GM18508 (cell line): ENCODE results near the gene RTP5.
"Not testable (repeated sequence)": the region's sequence is repeated elsewhere in the genome, so short reads cannot be mapped to it uniquely, and the experiment has no call there.

ENCODE experiments used
- ATAC-seq: cut with Tn5 transposase; IDR thresholded peaks from one replicate; pipeline ENCODE4 v1.9.1; 2021; ENCODE audit warnings: moderate number of reproducible peaks; ENCODE audit not compliant: insufficient read depth, unreplicated experiment

The RTP5 gene

GRCh38 chr2:241898463-241899270 is 29.1 kb downstream of the RTP5 start:
- no peak for ATAC-seq

DNA sequence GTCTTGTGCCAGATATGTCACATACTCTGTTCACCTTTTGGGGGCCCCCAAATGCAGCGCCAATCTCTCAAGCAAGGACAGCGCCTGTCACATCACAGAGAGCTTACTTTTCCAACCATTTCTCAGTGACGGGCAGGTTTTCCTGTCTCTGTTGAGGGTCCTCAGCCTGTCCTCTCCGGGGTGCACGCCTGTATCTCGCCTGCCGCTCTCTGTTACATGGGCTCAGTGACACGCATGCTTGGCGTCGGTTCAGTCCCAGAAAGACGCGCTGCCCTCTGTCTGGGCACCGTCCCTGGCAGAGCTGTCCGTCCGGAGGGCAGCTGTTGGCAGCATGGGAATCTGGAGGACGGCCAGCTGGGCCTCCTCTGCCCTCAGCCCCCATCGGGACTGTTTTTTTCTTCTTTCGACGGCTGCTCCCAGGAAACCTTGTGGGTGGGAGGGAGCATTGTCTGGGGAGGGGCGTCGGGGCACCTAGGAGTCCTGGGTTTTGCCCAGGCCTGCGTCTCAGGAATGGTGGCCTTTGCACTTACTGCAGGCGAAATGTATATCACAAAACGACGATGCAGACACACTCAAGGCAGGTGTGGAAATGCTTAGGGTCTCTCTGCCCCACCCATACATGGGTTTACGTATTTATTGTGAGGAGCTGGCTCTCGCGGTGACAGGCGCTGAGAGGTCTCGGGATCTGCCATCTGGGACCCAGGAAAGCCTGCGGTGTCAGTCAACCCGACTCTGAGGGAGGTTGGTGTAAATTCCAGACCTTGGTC is 30.9 kb downstream of the RTP5 start:
- ATAC-seq: no peak

DNA sequence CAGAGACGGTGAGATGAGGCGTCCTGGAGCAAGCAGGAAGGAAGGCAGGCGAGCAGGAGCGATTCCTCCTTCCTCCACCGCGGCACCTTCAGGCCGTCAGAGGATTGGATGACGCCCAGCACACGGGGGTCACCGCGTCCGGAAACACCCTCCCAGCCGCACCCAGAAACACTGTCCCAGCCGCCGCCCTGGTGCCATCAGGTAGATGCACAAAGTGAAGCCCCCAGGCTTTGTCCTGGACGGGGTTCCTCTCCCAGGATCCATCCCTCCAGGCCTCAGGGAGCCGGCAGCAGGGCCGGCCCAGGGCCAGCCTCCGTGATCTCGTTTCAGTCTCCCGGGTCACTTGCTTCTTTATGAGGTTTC is 31.5 kb downstream of the RTP5 start:
- no peak for ATAC-seq

- no peak for ATAC-seq
Measured at GRCh38 chr2:241901500-241902351, 32.2 kb downstream of the RTP5 start.

GRCh38 chr2:241902357-241902991 is 32.9 kb downstream of the RTP5 start:
- no peak for ATAC-seq

DNA sequence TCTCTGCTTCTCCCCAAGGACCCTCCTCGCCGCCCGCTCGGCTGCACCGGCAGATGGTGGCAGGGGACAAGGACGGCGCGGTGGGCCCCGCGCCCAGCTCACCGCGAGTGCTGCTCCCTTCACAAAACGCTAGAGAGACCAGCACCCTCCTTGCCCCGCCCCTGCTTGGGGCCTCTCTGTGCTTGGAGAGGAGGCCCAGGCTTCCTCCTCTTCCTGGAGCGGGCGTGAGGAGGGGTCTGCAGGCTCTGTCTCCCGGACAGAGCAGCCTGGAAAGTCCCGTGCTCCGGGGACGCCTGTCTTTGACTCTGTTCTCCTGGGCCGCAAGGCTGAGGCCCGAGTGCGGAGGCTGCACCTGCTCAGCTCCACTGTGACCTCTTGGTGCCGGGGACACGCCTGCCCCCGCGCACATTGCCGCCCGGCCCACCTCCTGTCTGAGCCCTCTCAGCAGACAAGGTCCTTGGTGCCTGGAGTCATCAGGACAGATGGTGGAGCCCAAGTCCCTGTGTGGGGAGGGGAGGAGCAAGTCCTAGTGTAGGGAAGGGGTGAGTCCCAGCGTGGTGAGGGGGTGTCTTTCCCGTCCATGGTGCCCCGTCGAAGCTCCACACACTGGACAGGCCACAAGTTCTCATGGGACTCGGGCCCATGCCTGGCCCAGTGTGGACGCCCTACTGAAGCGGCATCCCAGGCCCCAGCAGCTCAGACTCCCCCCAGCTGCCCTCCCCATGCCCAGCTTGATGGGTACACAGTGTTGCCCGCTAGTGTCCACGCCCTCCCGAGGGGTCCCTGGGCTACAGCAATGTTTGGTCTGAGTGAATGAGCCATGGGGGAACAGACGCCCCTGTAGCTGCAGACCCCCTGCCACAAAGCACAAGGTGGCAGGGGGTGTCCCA is 33.8 kb downstream of the RTP5 start:
- ATAC-seq: no peak

DNA sequence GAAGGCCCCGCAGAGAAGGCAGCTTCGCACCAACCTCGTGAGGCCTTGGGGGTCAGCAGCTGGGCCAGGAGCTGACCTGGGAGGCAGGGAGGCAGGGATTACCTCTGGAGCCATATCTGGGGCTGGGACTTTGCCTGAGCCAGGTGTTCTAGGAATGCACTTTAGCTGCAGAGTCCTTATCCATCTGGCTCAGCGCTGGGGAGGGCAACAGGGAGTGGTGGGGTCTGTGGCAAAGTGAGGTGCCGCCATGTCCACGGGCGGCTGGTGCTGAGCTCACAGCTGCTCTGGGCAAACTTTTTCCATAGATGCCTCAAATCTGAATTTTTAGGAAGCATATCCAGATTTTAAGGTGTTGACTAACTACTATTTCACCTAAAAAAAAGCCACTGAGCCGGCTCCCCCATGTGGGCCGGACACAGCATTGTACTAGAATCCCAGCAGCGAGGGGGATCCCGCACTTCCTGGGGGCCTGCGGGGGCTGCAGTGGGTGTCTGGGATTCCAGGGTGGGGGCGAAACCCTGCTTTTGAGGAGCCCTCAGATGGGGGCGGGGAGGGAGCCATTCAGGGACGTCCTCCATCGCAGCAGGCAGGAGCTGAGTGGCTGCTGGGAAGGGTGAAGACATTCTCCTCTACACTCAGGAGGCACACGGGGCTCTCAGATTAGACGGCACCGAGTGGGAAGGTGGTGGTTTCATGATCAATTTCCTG is 34.6 kb downstream of the RTP5 start:
- no peak for ATAC-seq

- ATAC-seq: no peak
Measured at GRCh38 chr2:241904791-241905710, 35.5 kb downstream of the RTP5 start.

DNA sequence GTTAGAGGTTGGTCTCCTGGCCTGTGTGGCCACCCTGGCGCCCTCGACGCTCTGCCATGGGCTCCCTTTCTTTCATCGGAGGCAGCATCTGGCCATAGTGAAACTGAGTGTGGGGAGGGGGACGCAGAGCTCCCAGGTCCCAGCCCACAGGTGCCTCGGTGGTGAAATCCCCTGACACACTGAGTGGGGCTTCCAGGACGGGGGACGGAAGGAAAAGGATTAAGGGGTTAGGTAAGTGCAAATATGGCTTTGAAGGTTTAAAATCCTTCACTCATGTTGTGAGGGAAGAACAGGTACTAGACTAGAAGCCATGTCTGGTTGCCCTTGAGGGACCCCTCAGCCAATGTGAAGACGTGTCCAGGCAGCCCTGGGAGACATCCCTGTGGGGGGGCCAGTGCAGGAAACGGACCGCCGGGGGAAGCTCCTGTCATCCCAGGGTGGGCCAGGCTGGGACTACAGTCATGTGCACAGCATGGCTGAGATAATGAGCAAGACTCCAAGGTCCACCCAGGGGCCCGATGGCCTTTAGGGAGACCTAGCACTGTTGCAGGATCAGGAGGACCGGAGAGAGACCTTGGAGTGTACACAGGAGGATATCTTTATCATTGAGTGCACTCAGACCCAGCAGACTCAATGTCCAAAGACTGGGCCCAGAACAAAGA is 36.3 kb downstream of the RTP5 start:
- ATAC-seq: no peak

DNA sequence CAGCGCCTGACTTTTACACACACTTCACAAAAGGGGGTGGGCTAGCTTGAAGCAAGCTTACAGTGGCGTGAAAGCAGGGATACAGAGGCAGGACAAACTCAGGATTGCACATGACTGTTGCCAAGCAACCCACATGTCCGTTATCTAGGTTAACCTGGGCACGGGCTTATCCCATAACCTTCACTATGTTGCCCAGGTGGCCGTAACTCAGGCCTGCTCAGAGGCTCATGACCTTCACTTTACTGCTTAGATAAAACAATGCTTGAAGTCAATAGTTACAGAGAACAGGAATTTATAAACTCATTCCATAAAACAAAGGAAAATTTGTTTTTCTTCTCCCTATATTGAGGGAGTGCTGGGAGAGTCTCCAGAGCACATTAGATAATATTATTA is 36.8 kb downstream of the RTP5 start:
- ATAC-seq: not testable (repeated sequence)

DNA sequence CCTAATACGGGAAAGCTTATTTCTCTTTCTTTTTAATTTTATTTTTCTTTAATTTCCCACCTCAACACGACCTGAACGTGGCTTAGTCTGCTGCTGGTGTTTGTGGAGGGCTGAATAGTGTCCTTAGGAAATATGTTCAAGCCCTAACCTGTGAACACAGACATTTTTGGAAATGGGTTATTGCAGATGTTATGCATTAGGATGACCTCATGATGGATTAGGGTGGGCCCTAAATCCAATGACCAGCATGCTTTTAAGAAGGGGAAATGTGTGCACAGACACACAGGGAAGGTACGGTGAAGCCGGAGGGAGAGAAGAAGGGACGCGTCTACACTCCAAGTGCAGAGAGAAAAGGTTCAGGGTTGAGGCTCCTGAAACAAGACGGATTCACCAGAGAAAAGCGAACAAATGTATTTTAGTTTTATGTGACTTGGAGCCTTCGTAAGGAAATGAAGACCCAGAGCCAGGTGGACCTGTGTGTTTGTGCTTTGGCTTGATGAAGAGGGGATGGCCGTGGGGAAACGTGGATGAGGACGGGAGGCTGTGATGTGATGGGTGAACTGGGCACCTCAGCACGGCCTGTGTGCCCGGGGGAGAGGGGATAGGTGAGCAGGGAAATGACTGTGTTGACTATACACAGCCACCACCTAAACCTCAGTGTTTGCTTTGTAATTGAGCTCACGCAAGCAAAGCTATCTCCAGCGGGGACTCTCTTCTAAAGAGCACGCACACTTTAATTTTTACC is 37.5 kb downstream of the RTP5 start:
- ATAC-seq: no peak

- not testable (repeated sequence) for ATAC-seq
Measured at GRCh38 chr2:241907831-241908230, 38.3 kb downstream of the RTP5 start.

DNA sequence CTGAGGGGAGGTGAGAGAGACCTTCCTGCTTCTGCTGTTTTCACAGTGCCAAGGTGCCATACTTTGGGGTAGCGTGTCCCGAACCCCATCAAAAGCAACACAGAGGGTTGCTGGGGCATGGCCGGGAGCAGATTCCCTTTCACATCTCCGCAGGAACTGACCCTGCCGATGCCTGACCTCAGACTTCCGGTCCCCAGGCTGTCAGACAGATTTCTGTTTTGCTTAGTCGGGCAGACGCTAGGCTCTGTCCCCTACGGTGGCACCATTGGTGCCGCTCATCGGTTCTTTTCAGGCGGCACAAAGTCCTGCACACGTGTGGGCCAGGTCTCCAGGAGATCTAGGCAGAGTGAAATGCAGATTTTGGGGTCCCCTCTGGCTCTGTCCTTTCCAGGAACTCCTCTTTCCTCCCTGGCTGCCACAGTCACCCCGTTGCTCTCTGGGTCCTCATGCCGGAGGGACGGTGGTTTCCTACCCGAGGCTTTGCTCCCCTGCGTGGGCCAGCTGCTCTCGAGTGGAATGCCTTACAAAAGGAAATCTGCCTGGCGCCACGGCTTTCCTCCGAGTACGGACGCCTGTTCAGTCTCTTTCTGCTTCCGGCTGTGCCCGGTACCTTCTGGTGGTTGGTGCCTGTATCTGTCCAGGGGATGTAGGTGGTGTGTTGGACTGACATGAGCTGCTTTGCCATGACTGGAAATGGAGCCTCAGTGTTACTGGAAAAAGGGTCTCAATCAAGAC is 39.3 kb downstream of the RTP5 start:
- no peak for ATAC-seq

DNA sequence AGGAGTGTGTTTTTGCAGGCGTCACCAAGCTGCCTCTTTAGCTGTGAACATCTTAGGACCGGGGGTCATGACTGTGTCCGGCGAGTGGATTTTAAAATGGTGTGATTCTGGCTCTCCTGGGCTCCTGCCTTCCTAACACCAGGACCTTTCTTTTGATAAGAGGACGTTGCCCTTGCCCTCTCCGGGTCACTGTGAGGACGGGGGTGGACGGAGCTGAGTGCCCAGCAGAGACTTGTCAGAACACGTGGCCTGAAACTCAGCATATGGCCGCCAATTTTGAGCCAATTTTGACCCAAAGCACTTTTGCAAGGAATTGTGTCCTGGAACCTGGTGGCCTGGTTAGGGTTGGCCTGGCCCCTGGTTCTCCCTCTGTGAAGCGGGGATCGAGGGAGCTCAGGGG is 40.2 kb downstream of the RTP5 start:
- ATAC-seq: no peak

DNA sequence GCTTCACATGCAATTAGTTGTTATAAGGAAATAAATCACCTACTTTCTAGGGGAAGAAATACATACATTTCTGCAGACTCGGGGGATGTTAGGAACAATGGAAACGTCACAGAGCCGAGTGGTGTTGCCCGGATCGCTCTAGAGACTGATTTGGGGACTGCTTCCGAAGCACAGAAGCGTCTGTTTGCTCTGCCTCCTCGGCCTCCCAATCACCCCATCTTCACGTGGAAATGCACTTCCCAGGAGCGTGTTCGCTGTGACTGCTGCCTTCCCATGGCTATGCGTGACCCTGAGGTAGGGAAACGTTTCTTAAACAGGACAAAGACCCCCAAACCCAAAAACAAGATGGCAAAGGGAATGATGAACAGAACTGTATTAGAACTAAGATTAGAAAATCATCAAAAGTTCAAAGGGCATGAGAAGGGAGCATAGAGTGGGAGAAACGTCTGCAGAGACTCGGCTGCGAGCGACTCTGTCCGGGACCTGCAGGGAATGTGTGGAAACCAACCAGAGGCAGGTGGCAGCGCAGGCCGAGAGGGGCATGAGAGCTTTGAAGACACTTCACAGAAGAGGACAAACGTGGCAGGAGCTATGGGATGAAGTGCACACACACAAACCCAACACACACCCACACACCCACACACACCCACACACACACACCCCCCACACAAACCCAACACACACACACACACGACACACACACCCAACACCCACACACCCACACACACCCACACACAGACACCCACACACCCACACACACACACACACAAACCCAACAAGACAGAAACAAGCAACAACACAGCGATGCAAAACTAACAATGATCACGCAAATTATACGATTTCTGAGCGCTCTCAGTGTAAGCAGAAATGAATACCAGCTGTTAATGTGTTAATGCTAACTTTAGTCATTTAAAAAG is 41.3 kb downstream of the RTP5 start:
- ATAC-seq: no peak
